NCI-H2081 treated with DMSO at 0.1 percent for 48 hours (cell line): ENCODE results near the gene MAPK10.

Experiments
- DNase-seq: peaks from one replicate; lab custom pipeline; 2025; lab: John Stamatoyannopoulos, UW

The MAPK10 gene

DNA sequence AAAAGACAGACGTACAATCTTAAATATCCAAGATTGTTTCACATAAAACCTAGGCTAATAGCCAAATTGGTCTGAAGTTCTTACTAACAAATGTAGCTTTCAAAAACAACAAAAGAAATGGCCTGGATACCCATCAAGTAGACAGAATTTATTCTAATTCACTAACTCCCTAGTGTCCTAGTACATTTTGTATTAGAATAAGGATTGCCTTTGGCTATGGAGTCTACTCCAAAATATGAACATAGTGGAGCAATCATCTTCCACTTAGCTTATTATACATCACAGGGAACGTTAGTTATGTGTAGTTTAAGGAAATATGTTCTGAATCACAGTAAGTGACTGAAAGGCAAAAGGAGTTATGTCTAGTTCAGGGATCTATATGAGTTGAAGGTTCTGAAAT is 81.7 kb downstream of the MAPK10 start:
- DNase-seq = no peak

DNA sequence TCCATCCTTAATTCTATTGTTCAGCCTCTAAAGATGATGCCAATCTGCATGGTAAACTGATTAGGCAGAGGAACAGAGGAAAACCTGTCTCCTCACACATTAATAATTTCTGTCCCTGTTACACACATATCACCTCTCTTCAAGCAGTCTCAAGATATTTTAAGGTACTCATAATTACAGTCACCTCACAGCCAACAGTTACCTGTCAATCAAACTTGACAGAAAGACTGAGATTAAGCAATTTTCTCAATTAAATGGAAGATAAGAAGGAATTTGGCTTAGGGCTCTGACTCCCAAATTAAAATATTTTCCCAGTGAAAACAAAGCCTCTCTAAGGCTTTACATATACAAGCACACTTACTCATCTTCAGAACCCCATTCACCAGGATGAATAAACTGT is 85.2 kb downstream of the MAPK10 start:
- DNase-seq = no peak

DNA sequence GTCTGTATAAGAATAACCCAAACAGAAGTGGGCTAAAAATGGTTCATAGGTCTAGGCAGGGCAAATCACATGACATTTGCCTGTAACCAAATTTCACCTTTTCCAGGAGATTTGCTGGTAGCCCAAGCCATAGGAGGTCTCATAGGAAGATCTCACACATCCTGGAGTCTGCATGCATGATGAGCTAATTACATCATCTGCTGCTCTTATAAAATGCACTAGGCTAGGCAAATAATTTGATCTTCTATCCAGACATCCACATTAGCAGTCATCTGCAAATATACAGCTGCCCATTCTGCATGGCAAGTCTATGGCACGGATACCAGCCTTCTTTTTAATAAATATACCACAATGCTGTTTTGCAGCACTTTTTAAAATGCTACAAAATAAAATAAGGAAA is 87.2 kb downstream of the MAPK10 start:
- no peak for DNase-seq

DNA sequence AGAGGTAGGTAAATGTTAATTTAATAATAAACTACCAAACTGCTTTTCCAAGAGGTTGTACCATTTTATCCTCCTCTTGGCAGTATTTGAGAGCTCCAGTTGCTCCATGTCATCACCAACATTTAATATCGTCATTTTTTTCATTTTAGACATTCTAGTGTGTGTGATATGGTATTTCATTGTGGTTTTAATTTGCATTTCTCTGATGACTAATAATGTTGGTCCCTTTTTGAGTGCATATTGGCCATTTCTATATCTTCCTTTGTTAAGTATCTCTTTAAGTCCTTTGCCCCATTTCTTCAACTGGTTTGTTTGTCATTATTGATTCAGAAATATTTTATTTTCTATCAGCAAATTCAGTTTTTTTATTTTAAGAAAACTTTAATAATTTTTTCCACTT is 88.8 kb downstream of the MAPK10 start:
- no peak for DNase-seq

DNA sequence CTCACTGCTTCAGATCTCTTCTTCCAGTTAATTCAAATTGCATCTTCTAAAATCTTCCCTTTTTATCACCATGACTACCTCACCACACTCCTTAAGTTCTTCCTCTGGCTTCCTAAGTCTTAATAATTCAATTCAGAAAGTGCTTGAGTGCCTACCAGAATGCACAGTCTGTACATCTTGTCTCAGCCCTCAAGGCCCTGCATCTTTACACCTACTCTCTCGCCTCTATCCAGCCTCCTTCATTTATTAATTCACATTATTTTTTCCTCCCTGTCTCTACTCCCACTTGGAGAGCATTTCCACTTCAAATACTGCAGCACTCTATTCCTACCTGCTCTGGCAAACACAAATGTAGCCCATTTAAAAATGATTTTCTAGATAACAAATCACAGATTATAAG is 90.5 kb downstream of the MAPK10 start:
- DNase-seq = no peak

DNA sequence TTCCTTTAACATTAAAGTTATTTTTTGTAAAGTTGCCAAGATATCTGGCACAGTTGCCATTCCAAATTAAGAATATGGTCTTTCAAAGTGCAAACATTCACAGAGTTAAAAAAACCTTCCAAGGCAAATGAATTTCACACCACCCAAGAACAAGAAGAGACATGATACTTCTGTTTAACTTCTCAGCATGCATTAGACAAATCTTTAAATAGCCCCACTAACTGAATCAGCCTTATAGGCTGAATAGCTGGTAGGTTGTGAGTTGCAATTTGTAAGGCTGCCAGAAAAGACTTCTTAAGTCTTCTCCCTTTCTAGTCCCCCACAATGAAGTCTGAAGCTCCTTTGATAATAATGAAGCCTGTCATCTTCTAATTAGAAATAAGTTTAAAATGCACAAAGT is 95.6 kb downstream of the MAPK10 start:
- DNase-seq = no peak

DNA sequence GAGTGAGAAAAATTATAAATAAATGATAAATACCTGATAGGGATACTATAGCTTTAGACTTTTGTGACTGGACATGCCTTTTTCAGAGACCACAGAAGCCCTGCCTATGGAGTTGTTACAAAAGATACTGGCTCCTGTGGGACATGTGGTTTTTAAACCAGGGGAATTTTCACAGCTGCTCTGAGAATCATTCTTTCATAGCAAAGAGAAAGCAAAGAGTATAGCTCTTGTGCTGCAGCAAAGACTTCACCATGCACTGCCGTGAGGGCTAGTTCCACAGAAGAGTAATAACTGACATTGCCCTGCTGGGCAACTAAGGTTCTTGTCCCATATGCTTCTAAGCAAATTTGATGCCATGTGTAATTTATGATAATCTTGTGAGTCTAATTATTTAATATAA is 98.2 kb downstream of the MAPK10 start:
- DNase-seq = no peak

DNA sequence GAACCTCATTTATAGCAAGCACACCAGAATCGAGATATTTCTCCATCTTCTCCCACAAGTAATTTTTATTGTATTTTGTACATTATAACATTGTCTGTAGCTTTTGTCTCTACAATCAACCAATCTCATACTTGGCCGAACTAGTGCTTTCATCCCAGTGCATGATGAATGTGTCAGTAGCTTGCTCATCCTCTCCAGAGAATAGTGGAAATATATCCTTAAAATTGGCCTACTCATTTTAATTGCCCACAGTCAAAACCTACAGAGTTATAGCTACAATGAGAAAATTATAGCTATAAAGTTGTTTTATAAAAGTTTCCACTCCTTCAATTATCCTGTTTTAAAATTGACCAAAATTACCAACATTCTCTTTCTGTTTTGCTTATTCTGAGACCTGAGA is 103.8 kb downstream of the MAPK10 start:
- no peak for DNase-seq

DNA sequence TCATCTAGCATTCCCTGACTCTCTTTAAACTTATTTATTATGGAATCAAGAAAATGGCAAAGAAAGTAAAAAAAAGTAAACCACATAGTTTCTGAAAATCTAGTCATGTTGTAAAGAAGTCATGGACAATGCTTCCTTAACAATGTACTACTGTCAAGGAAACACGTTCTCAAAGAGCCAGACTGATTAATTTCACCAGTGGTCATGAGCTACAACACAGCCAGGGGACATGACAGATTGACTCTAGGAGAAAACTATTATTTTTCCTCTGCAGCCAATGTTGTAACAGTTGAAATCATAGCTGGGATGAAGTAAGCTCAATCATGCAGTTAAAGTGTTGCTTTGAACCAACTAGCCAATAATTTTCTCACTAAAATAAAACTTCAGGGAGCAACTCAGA is 109.2 kb downstream of the MAPK10 start:
- DNase-seq = no peak

DNA sequence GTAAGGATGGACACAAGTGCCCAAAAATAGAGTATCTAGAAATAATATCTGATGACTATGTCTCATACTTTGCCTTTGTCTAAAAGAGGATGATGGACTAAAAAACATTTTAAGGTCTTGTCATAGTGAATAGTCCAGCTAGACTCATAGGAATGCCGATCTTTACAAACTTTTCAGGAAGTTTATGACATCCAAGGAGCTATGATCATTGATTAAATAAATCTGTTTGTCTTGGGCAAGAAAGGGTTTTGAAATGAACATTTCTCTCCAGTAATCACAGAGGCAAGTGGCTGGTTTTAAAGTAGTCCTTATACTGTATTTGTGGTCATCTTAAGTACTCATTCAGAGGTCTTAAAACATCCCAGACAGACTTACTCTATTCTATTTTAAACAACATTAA is 109.8 kb downstream of the MAPK10 start:
- no peak for DNase-seq

DNA sequence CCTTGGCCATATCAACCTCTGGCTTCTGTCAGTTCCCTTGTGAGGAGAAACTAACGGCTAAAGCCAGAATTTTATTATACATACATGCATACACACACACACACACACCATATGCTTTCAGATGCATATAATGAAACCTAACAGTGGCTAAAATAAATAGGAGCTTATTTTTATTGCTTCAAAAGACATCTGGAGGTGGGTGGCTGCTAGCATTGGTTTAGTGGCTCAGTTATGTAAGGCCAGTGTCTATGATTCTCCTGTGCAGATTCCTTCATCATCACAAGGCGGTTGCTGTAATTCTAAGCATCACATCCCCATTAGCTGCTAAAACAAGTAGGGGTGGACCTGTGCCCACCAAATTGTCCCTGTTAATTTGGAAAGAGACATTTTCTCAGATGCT is 110.8 kb downstream of the MAPK10 start:
- DNase-seq = no peak

DNA sequence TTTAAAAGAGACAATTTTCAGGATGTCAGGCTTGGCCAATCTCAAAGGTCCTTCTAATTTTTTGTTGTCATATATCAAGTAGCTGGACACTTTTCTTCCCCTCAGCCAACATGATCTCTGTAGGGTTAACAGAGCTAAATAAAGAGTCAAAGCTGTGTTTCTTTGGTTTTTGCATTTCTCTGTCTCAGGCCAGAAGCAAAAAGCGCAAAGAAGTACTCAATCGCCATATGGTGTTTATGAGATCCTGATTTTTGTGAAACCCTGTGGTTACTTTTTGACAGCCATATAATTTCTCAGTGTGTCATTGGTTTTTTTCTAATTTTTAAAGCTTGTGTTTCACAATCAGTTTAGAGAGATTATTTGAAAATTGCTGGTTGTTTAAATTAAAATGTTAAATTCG is 111.9 kb downstream of the MAPK10 start:
- DNase-seq = no peak

DNA sequence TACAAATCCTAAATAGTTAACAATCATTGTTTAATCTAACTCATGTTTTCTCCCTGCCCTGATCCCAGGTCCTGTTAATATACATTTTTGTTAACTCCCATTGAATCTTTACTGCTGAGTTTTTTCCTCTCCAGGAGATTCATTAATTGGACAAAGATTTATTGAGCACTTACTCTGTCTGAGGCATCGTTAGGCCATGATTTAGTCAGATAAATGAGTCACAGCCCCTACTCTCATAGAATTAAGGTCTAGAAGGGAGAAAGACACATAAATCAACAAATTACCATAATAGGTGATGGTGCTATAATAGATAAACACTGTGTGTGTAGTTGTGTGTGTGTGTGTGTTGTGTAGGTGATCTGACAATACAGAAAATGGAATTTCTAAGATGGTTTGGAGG is 112.5 kb downstream of the MAPK10 start:
- DNase-seq = no peak

DNA sequence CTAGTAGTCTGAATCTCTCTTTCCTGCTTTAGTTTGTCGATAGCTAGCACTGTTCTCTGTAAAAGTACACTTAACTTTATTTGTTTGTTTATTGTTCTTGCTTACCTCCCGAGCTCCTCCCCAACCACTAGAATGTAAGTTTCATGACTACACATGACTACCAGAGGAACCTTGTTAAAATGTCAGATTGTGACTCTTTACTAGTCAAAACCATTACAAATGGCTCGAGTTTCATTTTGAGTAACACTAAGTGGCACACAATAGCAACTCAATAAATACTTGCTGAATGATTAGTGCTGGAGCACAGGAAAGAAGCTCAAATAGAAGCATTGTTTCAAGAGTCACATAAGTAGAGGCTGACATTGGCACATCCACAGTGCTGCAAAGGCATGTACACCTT is 116.1 kb downstream of the MAPK10 start:
- no peak for DNase-seq

DNA sequence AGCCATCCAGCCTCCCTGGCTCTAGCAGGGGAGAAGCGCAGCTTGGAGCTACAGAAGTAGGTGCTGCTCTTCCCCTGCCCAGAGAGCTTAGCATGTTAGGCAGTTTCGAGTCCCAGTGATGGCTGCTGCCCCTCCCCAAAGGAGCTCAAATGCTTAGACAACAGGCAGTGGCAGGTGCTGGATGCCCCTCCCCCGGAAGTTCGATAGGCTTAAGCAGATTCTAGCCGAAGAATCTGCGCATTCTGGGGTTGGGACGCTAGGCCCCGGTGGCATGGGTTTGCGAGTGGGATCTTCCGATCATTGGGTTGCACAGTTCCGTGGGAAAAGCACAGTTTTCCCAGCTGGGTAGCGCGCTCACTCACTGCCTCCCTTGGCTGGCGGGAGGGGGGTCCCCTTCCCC is 117.2 kb downstream of the MAPK10 start:
- no peak for DNase-seq

DNA sequence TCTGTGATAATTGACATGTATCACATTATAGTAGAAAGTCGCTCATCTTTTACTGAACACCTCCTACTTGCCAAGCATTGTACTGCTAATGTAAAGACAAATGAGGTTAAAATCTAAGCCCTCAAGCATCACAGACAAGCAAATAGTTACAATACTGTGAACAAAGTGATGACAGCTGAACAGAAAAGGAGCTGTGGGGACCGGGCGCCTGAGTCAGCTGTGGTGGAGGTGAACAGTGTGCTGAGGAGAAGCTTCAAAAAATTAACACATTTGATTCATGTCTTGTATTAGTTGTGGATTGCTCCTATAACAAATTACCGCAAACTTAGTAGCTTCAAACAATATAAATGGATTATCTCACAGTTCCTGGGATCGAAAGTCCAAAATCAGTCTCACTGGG is 124.3 kb downstream of the MAPK10 start:
- no peak for DNase-seq

DNA sequence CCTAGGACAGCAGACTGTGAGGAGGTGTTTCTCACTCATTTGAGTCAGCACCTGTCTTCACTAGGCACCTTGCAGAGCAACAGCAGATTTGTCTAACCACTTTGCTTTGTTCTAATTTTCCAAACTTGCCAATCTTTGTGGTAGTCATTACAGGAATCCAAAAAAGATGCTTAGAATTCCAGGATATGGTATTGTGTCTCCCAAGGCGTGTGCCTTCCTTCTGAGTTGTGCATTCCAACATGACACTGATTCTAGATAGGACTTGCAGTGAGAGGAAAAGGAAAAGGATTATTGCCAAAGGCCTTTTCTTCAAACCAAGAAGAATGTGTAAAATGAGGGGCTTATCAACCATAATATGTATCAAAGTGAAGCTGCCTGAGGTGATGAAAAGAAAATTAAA is 126.2 kb downstream of the MAPK10 start:
- no peak for DNase-seq

DNA sequence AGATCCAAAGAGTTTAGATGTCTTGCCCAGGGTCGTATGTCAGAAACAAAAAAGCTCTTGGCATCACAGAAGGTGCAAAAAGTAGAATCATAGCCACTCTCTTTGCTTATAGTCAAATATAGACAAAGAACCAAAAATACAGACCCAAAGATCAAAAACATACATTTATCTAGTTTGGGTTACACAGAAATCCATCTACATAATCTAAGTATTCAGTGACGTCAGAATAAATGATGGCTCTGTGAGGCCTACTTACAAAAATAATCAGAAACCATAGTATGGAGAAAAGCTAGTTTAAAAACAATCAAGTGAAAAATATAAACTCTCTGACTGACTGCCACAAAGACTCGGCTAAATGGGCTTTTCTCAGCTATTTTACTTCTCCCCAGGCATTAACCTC is 126.8 kb downstream of the MAPK10 start:
- DNase-seq = no peak

DNA sequence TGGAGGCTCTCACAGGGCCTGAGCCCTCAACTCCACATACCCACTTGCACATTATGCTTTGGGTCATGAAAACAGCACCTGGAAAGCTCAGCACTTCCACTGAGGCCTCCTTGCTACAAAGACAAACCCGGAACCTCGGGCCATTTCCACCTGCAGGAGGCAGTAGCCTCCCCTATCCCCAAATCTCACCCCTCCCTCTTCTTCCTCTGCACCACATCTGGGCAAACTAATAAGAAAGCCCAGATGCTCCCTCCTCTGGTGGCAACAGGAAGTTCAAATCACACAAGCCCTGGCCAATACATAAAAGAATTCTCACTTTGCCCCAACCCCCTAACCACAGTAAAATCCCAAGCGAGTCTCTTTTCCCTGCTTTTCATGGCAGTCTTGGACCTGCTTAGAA is 136.4 kb downstream of the MAPK10 start:
- DNase-seq = no peak

DNA sequence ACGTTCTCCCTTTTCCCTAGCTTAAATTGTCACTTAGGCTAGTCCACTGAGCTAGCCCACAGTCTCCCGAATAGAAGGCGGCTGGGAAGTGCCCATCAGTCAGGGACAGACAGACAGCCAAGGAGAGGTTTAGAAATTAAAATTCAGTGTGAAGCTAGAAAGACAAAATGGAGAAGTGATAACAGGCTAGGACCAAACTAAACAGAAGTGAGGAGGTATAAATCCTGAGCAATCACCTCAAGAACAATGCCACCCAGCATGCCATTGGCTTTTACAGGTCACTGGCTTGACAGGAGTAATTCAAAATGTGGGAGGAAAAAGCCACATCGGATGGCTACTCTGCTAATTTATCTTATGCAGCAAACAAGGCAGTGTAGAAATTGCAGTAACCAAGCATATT is 138.9 kb downstream of the MAPK10 start:
- DNase-seq = no peak

DNA sequence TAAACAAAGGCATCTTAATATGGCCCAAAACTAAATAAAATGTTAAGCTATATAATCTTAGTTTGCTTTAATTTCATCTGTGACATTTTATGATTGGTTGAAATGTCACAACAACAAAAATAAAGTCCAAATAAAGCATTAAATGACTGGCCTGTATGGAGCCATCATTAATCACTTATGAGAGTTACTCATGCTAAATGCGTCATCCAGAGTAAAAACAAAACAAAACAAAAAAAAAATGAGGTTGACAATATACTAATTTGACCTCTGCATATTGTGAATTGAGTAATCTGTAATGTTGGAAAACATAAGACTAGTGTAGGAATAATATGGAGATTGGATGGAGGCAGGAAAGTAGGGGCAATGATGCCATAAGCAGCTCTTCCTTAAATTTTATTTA is 139.7 kb downstream of the MAPK10 start:
- DNase-seq = no peak

DNA sequence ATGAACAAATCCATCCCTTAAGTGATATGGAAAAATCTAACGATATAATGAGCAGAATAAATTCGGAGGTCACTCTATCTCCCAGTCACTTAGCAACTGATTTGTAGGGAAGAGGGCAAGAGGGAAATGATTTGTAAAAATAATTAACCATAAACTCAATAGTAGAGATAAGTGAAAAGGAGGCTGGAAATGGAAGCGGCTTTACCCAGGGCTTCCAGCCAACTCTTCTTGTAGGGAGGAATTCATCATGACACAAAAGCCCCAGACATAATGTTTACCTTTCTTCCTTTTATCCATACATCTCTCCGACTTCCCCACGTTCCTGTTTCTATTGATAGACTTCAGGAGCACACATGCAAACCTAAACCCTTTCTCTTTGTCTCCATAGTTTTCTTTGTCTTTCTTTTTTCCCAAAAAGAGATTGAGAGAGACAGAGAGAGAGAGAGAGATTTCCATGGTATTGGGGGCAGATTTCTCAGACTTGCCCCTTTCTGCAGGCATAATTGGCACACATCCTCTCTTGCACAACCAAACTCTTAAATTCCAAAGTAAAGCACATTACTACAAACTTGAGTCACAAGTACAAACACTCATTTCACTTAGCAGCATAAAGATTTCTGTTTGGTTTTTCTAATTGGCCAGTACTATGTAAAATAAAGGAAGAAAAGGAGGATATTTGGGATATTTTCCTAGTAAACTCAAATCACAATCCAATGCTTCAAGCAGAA is 140.9 kb downstream of the MAPK10 start:
- no peak for DNase-seq

DNA sequence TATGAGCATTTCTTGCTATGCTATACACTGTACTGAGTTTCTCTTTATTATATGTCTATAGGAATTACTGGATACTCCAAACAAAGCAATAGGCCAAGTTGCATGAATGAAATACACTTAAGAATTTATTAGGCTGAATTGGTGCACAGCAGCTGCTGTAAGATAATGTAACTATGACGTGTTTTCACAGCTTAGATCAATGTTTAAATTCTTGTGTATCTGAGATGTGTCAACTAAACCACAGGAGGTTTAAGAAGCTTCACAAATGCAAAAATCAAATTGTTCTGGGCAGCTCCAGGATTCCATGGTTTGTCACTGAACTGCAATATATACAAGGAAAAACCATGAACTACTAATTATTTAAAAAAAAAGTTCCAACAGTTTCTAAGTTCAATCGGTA is 156.7 kb downstream of the MAPK10 start:
- no peak for DNase-seq

DNA sequence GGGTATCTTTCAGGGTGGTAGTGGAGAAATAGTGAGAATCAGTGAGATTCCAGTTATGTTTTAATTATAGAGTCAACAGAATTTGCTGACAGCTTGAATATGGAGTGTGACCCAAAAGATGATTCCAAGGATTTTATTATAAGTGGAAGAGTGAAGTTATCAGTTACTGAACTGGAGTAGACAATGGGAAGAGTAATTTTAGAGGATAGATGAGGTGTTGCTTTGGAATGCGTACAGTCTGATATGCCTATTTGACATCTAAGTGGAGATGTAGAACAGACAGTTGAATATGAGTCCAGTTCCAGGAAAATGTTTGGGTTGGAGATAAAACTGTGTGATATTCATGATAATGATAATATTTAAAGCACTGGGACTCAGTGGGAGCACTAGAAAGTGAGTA is 174.2 kb downstream of the MAPK10 start:
- no peak for DNase-seq

DNA sequence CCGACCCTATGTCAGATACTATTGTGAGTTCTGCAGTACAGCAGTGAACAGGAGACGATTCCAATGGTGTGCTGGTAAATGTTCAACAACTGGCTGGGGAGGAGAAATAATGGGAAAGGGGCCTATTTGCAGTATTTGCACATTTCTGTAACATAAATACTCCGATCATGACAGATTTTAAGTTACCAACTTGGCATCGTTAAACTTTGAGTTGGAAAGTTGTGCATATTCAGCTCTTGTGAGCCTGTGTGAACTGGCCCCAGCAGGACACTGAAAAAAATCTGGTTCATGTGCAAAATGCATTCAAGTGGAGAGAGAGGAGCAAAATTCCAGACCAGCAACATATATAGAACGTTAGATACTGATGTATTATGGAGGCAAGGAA is 175.0 kb downstream of the MAPK10 start:
- no peak for DNase-seq
